SK-N-SH (cell line): Measurements from ENCODE around the gene HK3. TPM values are rescaled to one million over a fixed set of nuclear protein-coding genes. Genes with fewer than 3 reads are reported as not detected.

ENCODE experiments used
- CTCF ChIA-PET: fragments of 300-600, 350-600 bp; formaldehyde crosslinking; extraction: SDS; loops from one replicate; lab custom pipeline; 2021; lab: Yijun Ruan, JAX
- POLR2A ChIA-PET: fragments of 350-600 bp; sonication (Branson Sonifier 250); formaldehyde crosslinking; extraction: SDS; loops from one replicate; lab custom pipeline; 2020; ENCODE audit warnings: antibody characterized with exemption, inconsistent platforms; lab: Yijun Ruan, JAX
- DNase-seq: peaks from one replicate; pipeline ENCODE4 v3.0.0; 2012
- H2AFZ ChIP-seq: fragments of 200-600 bp; sonication (generic); 2 replicates; pipeline ENCODE4 v1.8.1; 2016; ENCODE audit warnings: antibody characterized with exemption, mild to moderate bottlenecking, low read depth
- H3F3A ChIP-seq: fragments of 200-600 bp; sonication (generic); replicated peaks from 2 replicates; pipeline ENCODE3; 2016; ENCODE audit warnings: antibody characterized with exemption, mild to moderate bottlenecking; ENCODE audit not compliant: insufficient read depth
- H3K27ac ChIP-seq, 2 experiments: fragments of 200-500 bp in 1 of 2; fragments of 200-600 bp in 1 of 2; sonication (Bioruptor generic) in 1 of 2; sonication (generic), shearing (Covaris generic) in 1 of 2; 2 replicates each; pipeline versions ENCODE4 v1.5.1 to v1.6.1; 2014 to 2016; ENCODE audit warnings: low read depth in 2 of 2, inconsistent platforms in 1 of 2, low read length in 1 of 2, mild to moderate bottlenecking in 1 of 2, mixed read lengths in 1 of 2
- H3K27me3 ChIP-seq: fragments of 200-600 bp; sonication (generic), shearing (Covaris generic); 2 replicates; pipeline ENCODE4 v1.6.1; 2016; ENCODE audit warnings: mixed run types; ENCODE audit not compliant: insufficient read depth
- H3K36me3 ChIP-seq, 2 experiments: fragments of 200-500 bp in 1 of 2; fragments of 200-600 bp in 1 of 2; sonication (Bioruptor generic) in 1 of 2; sonication (generic) in 1 of 2; replicated peaks in 1 of 2; 2 replicates each; pipeline versions ENCODE3 to v1.5.1; 2014 to 2016; ENCODE audit warnings: low read length in 1 of 2, mild to moderate bottlenecking in 1 of 2; ENCODE audit not compliant: insufficient read depth in 2 of 2, control insufficient read depth in 1 of 2
- H3K4me1 ChIP-seq, 2 experiments: fragments of 200-500 bp in 1 of 2; fragments of 200-600 bp in 1 of 2; sonication (Bioruptor generic) in 1 of 2; sonication (generic), shearing (Covaris generic) in 1 of 2; 2 replicates each; pipeline versions ENCODE4 v1.5.1 to v1.6.1; 2014 to 2016; ENCODE audit warnings: low read depth in 1 of 2, low read length in 1 of 2, mixed run types in 1 of 2; ENCODE audit not compliant: insufficient read depth in 2 of 2, control insufficient read depth in 1 of 2
- H3K4me2 ChIP-seq: fragments of 200-600 bp; sonication (generic), shearing (Covaris generic); 2 replicates; pipeline ENCODE4 v1.6.1; 2017; ENCODE audit warnings: mixed run types
- H3K4me3 ChIP-seq, 2 experiments: fragments of 200-500 bp in 1 of 2; fragments of 200-600 bp in 1 of 2; sonication (Bioruptor generic) in 1 of 2; sonication (generic), shearing (Covaris generic) in 1 of 2; 2 replicates each; pipeline versions ENCODE4 v1.5.1 to v1.8.1; 2014 to 2016; ENCODE audit warnings: low read depth in 2 of 2, inconsistent platforms in 1 of 2, low read length in 1 of 2, mild to moderate bottlenecking in 1 of 2, mixed read lengths in 1 of 2, moderate library complexity in 1 of 2
- H3K79me2 ChIP-seq: fragments of 200-600 bp; sonication (generic); 2 replicates; pipeline ENCODE4 v1.8.1; 2017; ENCODE audit warnings: mild to moderate bottlenecking; ENCODE audit not compliant: insufficient read depth
- H3K9ac ChIP-seq: fragments of 200-600 bp; sonication (generic); 2 replicates; pipeline ENCODE4 v1.6.1; 2017; ENCODE audit warnings: mixed run types
- H3K9me2 ChIP-seq: fragments of 200-600 bp; sonication (generic); 2 replicates; pipeline ENCODE4 v1.6.1; 2017; ENCODE audit warnings: mixed run types
- H3K9me3 ChIP-seq: fragments of 200-600 bp; sonication (generic); 2 replicates; pipeline ENCODE4 v1.6.1; 2017; ENCODE audit warnings: mixed run types, mild to moderate bottlenecking, moderate library complexity
- H4K20me1 ChIP-seq: fragments of 200-600 bp; sonication (generic); 2 replicates; pipeline ENCODE4 v1.6.1; 2017; ENCODE audit warnings: mild to moderate bottlenecking, mixed run types; ENCODE audit not compliant: insufficient read depth
- ELF1 ChIP-seq: IDR thresholded peaks from 2 replicates; pipeline ENCODE4 v1.4.0; 2012
- EZH2phosphoT487 ChIP-seq: fragments of 200-600 bp; sonication (generic); IDR thresholded peaks from 2 replicates; pipeline ENCODE4 v1.6.1; 2017; ENCODE audit warnings: low read depth, mixed run types, mild to moderate bottlenecking, antibody characterized with exemption, moderate library complexity, borderline replicate concordance
- FOSL2 ChIP-seq: IDR thresholded peaks from 2 replicates; pipeline ENCODE4 v1.4.0; 2012; ENCODE audit warnings: low read depth, mild to moderate bottlenecking, moderate library complexity, borderline replicate concordance
- GABPA ChIP-seq: IDR thresholded peaks from 2 replicates; pipeline ENCODE4 v1.4.0; 2012; ENCODE audit warnings: low read depth, mild to moderate bottlenecking
- JUND ChIP-seq: IDR thresholded peaks from 2 replicates; pipeline ENCODE4 v1.4.0; 2012
- MXI1 ChIP-seq: IDR thresholded peaks from 2 replicates; pipeline ENCODE4 v1.6.1; 2012; ENCODE audit warnings: mild to moderate bottlenecking, low read depth, low read length, improper control_type of control experiment
- NFIC ChIP-seq: IDR thresholded peaks from 2 replicates; pipeline ENCODE4 v1.4.0; 2012; ENCODE audit warnings: borderline replicate concordance
- NRF1 ChIP-seq: IDR thresholded peaks from 2 replicates; pipeline ENCODE4 v1.6.1; 2012; ENCODE audit warnings: low read depth, mild to moderate bottlenecking, low read length
- RAD21 ChIP-seq: IDR thresholded peaks from 2 replicates; pipeline ENCODE4 v1.6.1; 2012; ENCODE audit warnings: mild to moderate bottlenecking, low read length
- RCOR1 ChIP-seq: fragments of 150-350 bp; IDR thresholded peaks from 2 replicates; pipeline ENCODE4 v1.6.1; 2017; ENCODE audit warnings: antibody characterized with exemption, low read length
- RFX5 ChIP-seq: IDR thresholded peaks from 2 replicates; pipeline ENCODE4 v1.6.1; 2012; ENCODE audit warnings: mild to moderate bottlenecking, improper control_type of control experiment, low read length
- SIN3A ChIP-seq: IDR thresholded peaks from 2 replicates; pipeline ENCODE4 v1.6.1; 2012; ENCODE audit warnings: low read depth, mild to moderate bottlenecking, low read length, moderate library complexity, borderline replicate concordance
- SMC3 ChIP-seq: IDR thresholded peaks from 2 replicates; pipeline ENCODE4 v1.6.1; 2012; ENCODE audit warnings: low read depth, low read length, improper control_type of control experiment
- TCF12 ChIP-seq: IDR thresholded peaks from 2 replicates; pipeline ENCODE4 v1.4.0; 2012
- TEAD4 ChIP-seq: IDR thresholded peaks from 2 replicates; pipeline ENCODE4 v1.4.0; 2012; ENCODE audit warnings: mild to moderate bottlenecking, borderline replicate concordance; ENCODE audit not compliant: insufficient read depth
- WGBS: methylation state at CpG from one replicate; pipeline ENCODE4 v1.1.6; 2017; ENCODE audit warnings: low lambda C conversion rate; 5-methylcytosine and 5-hydroxymethylcytosine counted together
- polyA plus RNA-seq, 3 experiments: library from polyadenylated mRNA; depleted of rRNA; stranded (reverse); fragments of >200 nt; gene quantifications; 2 replicates each; pipeline ENCODE4 v1.2.3, GENCODE V29; 2012
- TF ChIP-seq, protein P1 (sequence below): IDR thresholded peaks from 2 replicates; pipeline ENCODE4 v1.4.0; 2012; ENCODE audit warnings: low read depth, borderline replicate concordance
- TF ChIP-seq, protein P2 (sequence below): fragments of 200-600 bp; sonication (generic); IDR thresholded peaks from 2 replicates; pipeline ENCODE4 v1.6.1; 2017; ENCODE audit warnings: antibody characterized with exemption, mild to moderate bottlenecking, moderate library complexity
- TF ChIP-seq, protein P3 (sequence below): IDR thresholded peaks from 2 replicates; pipeline ENCODE4 v1.4.0; 2012; ENCODE audit warnings: low read depth, borderline replicate concordance
- TF ChIP-seq, protein P4 (sequence below): IDR thresholded peaks from 2 replicates; pipeline ENCODE4; 2012
- TF ChIP-seq, protein P5 (sequence below): IDR thresholded peaks from 2 replicates; pipeline ENCODE4 v1.6.1; 2012; ENCODE audit warnings: mild to moderate bottlenecking, low read depth, low read length, moderate library complexity

HK3 gene
- polyA plus RNA-seq, 1 of the 3 experiments (the other 2 are of a cell fraction) = 0.02 TPM

DNA sequence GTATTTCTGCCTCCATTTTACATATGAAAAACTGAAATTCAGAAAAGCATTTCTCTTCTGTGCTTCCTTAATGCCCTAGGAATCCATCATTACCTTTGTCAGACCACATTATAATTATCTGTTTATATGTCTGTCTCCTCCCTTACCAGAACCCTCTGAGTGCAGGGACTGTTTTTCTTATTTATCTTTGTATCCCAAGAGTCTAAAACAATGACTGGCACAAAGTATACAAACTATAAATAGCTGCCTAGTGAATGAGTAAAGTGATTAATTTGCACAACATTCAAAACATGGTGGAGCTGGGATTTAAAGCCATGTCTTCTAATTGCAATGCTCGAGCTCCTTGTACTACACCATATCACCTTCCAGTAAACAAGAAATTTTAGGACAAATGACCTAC lies 49.3 kb upstream of the HK3 start (continued):
- no peak for TF ChIP-seq NFIC
- TF ChIP-seq RCOR1 = no peak
- TF ChIP-seq SMC3 = no peak
- TF ChIP-seq, protein P1, sequence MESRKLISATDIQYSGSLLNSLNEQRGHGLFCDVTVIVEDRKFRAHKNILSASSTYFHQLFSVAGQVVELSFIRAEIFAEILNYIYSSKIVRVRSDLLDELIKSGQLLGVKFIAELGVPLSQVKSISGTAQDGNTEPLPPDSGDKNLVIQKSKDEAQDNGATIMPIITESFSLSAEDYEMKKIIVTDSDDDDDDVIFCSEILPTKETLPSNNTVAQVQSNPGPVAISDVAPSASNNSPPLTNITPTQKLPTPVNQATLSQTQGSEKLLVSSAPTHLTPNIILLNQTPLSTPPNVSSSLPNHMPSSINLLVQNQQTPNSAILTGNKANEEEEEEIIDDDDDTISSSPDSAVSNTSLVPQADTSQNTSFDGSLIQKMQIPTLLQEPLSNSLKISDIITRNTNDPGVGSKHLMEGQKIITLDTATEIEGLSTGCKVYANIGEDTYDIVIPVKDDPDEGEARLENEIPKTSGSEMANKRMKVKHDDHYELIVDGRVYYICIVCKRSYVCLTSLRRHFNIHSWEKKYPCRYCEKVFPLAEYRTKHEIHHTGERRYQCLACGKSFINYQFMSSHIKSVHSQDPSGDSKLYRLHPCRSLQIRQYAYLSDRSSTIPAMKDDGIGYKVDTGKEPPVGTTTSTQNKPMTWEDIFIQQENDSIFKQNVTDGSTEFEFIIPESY = no peak
- TF ChIP-seq TEAD4 = no peak
- TF ChIP-seq, protein P2, sequence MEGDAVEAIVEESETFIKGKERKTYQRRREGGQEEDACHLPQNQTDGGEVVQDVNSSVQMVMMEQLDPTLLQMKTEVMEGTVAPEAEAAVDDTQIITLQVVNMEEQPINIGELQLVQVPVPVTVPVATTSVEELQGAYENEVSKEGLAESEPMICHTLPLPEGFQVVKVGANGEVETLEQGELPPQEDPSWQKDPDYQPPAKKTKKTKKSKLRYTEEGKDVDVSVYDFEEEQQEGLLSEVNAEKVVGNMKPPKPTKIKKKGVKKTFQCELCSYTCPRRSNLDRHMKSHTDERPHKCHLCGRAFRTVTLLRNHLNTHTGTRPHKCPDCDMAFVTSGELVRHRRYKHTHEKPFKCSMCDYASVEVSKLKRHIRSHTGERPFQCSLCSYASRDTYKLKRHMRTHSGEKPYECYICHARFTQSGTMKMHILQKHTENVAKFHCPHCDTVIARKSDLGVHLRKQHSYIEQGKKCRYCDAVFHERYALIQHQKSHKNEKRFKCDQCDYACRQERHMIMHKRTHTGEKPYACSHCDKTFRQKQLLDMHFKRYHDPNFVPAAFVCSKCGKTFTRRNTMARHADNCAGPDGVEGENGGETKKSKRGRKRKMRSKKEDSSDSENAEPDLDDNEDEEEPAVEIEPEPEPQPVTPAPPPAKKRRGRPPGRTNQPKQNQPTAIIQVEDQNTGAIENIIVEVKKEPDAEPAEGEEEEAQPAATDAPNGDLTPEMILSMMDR = no peak
- no peak for TF ChIP-seq JUND
- TF ChIP-seq MXI1 = no peak
- no peak for TF ChIP-seq NRF1

DNA sequence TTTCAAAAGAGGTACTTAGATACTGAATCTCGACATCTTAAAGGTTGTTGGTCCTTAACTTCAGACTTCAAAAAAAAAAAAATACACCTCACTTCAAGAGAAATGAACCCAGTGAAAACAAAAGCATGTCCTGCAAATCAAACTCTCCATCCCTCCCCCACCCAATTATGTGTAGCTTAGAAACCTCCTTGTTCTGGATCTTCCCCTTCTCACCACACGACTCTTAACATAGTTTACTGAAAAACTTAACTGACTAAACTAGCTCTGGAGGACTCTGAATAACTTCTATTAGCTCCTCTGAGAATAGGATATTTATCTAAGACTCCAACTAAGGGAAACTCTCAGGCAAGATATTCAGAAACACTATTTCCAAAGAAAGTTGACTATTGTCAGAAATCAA lies 48.7 kb upstream of the HK3 start:
- no peak for DNase-seq
- H3K79me2 ChIP-seq = peaks cover 2% of the 10 kb centered on the region
- H3K9ac ChIP-seq = no peak overlapping the region
- no peaks in the 10 kb centered on the region for H3K27me3 ChIP-seq
- H3K27ac ChIP-seq = no peak overlapping the region
- no peaks in the 10 kb centered on the region for H4K20me1 ChIP-seq
- no peaks in the 10 kb centered on the region for H3K9me3 ChIP-seq
- H3K4me2 ChIP-seq = no peak overlapping the region
- no peak overlapping the region for H2AFZ ChIP-seq
- peaks cover 4% of the 10 kb centered on the region for H3F3A ChIP-seq
- CTCF ChIA-PET = interaction anchor here (1.0 kb wide), 1 partner anchor 290 kb away, joined by 3 read pairs; no protein-coding TSS in a partner anchor
- H3K4me3 ChIP-seq = no peak overlapping the region
- H3K4me1 ChIP-seq = no peaks in the 10 kb centered on the region
- H3K9me2 ChIP-seq = no peaks in the 10 kb centered on the region
- WGBS = 95% methylated on average over 2 of the region's 2 CpGs
- peaks cover 57 to 62% of the 10 kb centered on the region in 2 experiments for H3K36me3 ChIP-seq
- TF ChIP-seq NRF1 (no peak), ELF1 (no peak), GABPA (no peak), JUND (no peak), FOSL2 (no peak), RCOR1 (no peak), RFX5 (no peak), EZH2phosphoT487 (no peak), SMC3 (no peak), RAD21 (no peak), MXI1 (no peak), TCF12 (no peak), SIN3A (no peak)
- TF ChIP-seq, protein P3, sequence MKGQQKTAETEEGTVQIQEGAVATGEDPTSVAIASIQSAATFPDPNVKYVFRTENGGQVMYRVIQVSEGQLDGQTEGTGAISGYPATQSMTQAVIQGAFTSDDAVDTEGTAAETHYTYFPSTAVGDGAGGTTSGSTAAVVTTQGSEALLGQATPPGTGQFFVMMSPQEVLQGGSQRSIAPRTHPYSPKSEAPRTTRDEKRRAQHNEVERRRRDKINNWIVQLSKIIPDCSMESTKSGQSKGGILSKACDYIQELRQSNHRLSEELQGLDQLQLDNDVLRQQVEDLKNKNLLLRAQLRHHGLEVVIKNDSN = no peak
- TF ChIP-seq, protein P1 = no peak
- TF ChIP-seq, protein P4, sequence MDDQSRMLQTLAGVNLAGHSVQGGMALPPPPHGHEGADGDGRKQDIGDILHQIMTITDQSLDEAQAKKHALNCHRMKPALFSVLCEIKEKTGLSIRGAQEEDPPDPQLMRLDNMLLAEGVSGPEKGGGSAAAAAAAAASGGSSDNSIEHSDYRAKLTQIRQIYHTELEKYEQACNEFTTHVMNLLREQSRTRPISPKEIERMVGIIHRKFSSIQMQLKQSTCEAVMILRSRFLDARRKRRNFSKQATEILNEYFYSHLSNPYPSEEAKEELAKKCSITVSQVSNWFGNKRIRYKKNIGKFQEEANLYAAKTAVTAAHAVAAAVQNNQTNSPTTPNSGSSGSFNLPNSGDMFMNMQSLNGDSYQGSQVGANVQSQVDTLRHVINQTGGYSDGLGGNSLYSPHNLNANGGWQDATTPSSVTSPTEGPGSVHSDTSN = no peak
- TF ChIP-seq, protein P5, sequence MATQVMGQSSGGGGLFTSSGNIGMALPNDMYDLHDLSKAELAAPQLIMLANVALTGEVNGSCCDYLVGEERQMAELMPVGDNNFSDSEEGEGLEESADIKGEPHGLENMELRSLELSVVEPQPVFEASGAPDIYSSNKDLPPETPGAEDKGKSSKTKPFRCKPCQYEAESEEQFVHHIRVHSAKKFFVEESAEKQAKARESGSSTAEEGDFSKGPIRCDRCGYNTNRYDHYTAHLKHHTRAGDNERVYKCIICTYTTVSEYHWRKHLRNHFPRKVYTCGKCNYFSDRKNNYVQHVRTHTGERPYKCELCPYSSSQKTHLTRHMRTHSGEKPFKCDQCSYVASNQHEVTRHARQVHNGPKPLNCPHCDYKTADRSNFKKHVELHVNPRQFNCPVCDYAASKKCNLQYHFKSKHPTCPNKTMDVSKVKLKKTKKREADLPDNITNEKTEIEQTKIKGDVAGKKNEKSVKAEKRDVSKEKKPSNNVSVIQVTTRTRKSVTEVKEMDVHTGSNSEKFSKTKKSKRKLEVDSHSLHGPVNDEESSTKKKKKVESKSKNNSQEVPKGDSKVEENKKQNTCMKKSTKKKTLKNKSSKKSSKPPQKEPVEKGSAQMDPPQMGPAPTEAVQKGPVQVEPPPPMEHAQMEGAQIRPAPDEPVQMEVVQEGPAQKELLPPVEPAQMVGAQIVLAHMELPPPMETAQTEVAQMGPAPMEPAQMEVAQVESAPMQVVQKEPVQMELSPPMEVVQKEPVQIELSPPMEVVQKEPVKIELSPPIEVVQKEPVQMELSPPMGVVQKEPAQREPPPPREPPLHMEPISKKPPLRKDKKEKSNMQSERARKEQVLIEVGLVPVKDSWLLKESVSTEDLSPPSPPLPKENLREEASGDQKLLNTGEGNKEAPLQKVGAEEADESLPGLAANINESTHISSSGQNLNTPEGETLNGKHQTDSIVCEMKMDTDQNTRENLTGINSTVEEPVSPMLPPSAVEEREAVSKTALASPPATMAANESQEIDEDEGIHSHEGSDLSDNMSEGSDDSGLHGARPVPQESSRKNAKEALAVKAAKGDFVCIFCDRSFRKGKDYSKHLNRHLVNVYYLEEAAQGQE = no peak
- POLR2A ChIA-PET = interaction anchor here (0.5 kb wide), 1 partner anchor 91 kb away, joined by 4 read pairs; no protein-coding TSS in a partner anchor
